DOHH2 (cell line): Measurements from ENCODE around the gene ANKRD34B.

ENCODE experiments used
- H3F3A ChIP-seq: fragments of 200-600 bp; sonication (generic), shearing (Covaris generic); 2 replicates; pipeline ENCODE4 v1.6.0; 2016; ENCODE audit warnings: antibody characterized with exemption, mild to moderate bottlenecking; ENCODE audit not compliant: control insufficient read depth, insufficient read depth
- H3K27ac ChIP-seq: fragments of 200-600 bp; sonication (generic); 2 replicates; pipeline ENCODE4 v1.5.1; 2014; ENCODE audit warnings: low read depth, mild to moderate bottlenecking, low read length, moderate library complexity
- H3K27me3 ChIP-seq: fragments of 200-600 bp; sonication (generic); 2 replicates; pipeline ENCODE4 v1.6.1; 2014; ENCODE audit warnings: mild to moderate bottlenecking, low read length, mixed read lengths; ENCODE audit not compliant: control insufficient read depth
- H3K36me3 ChIP-seq: fragments of 200-600 bp; sonication (generic); 2 replicates; pipeline ENCODE4 v1.6.1; 2014; ENCODE audit warnings: mild to moderate bottlenecking, low read length, moderate library complexity, mixed read lengths; ENCODE audit not compliant: control insufficient read depth
- H3K4me1 ChIP-seq: fragments of 200-600 bp; sonication (generic); 2 replicates; pipeline ENCODE4 v1.6.1; 2014; ENCODE audit warnings: mild to moderate bottlenecking, low read length, mixed read lengths; ENCODE audit not compliant: control insufficient read depth
- H3K4me2 ChIP-seq: fragments of 200-600 bp; sonication (generic); 2 replicates; pipeline ENCODE4 v1.6.0; 2014; ENCODE audit warnings: mild to moderate bottlenecking, low read length, moderate library complexity
- H3K4me3 ChIP-seq: fragments of 200-600 bp; sonication (generic); 2 replicates; pipeline ENCODE4 v1.5.1; 2014; ENCODE audit warnings: mild to moderate bottlenecking, low read length, mixed read lengths
- H3K79me2 ChIP-seq: fragments of 200-600 bp; sonication (generic); 2 replicates; pipeline ENCODE4 v1.6.1; 2014; ENCODE audit warnings: mild to moderate bottlenecking, low read length, mixed read lengths; ENCODE audit not compliant: control insufficient read depth
- H3K9me2 ChIP-seq: fragments of 200-600 bp; sonication (generic); replicated peaks from 2 replicates; pipeline ENCODE4 v1.6.1; 2014; ENCODE audit warnings: mild to moderate bottlenecking, low read length, mixed read lengths; ENCODE audit not compliant: control insufficient read depth
- H3K9me3 ChIP-seq: fragments of 200-600 bp; sonication (generic); 2 replicates; pipeline ENCODE4 v1.6.1; 2014; ENCODE audit warnings: antibody characterized with exemption, low read length, mixed read lengths; ENCODE audit not compliant: control insufficient read depth, insufficient read depth
- H4K20me1 ChIP-seq: fragments of 200-600 bp; sonication (generic); 2 replicates; pipeline ENCODE4 v1.6.0; 2014; ENCODE audit warnings: low read depth, mild to moderate bottlenecking, antibody characterized with exemption, low read length, moderate library complexity; ENCODE audit not compliant: control insufficient read depth, insufficient read depth
- EZH2phosphoT487 ChIP-seq: fragments of 200-600 bp; sonication (generic); IDR thresholded peaks from 2 replicates; pipeline ENCODE4 v1.6.1; 2017; ENCODE audit warnings: borderline replicate concordance, mild to moderate bottlenecking, antibody characterized with exemption, low read length, moderate library complexity, mixed read lengths
- TF ChIP-seq, protein P1 (sequence below): fragments of 200-600 bp; sonication (generic); IDR thresholded peaks from one replicate; pipeline ENCODE4 v1.5.1; 2014; ENCODE audit warnings: antibody characterized with exemption, mild to moderate bottlenecking, low read depth, low read length; ENCODE audit not compliant: poor library complexity, severe bottlenecking

The ANKRD34B gene

DNA sequence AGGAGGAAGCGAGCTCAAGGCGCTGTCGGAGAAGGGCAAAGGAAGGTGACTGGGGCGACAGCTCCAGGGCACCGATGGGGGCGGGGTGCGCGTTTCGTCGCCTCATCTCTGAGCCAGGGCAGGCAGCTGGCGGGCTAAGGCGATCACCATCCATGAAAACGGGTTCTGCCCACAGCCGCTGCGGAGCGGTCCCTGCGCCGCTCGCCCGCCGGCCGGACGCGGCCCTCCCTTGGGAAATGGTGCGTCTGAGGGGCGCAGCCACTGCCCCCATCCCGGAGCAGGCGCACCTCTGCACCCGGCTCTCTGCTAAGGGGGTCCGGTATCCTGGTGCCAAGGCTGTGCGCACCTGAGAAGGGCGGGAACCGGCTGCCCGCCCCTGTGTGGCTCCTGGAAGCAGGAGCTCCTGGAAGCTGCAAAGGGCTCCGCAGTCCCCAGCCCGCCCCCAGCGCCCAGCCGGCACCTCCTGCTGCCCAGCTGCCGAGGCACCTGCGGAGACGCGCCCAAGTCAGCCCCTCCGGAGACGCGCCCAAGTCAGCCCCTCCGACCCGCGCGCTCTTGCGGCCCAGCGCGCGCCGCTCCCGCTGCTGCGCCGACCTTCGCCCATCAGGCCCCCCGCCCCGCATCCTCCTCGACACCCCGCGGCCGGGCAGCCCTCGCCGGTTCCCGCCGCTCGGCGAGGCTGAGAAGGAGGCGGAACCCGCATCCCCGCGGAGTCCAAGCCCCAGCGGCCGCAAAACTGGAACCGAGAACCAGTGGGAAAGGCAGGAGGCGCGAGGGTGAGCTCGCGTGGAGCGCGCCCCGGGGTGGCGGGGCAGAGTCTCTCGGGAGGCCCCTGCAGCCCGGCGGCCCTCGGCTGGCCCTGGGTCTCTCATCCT lies 757 bp downstream of the ANKRD34B start:
- H3K27me3 ChIP-seq = peaks cover 15% of the 10 kb centered on the region
- H3K36me3 ChIP-seq = no peaks in the 10 kb centered on the region
- no peaks in the 10 kb centered on the region for H3K9me3 ChIP-seq
- H3F3A ChIP-seq = no peaks in the 10 kb centered on the region
- no peaks in the 10 kb centered on the region for H4K20me1 ChIP-seq
- no peak overlapping the region for H3K27ac ChIP-seq
- no peak for TF ChIP-seq EZH2phosphoT487
- TF ChIP-seq, protein P1, sequence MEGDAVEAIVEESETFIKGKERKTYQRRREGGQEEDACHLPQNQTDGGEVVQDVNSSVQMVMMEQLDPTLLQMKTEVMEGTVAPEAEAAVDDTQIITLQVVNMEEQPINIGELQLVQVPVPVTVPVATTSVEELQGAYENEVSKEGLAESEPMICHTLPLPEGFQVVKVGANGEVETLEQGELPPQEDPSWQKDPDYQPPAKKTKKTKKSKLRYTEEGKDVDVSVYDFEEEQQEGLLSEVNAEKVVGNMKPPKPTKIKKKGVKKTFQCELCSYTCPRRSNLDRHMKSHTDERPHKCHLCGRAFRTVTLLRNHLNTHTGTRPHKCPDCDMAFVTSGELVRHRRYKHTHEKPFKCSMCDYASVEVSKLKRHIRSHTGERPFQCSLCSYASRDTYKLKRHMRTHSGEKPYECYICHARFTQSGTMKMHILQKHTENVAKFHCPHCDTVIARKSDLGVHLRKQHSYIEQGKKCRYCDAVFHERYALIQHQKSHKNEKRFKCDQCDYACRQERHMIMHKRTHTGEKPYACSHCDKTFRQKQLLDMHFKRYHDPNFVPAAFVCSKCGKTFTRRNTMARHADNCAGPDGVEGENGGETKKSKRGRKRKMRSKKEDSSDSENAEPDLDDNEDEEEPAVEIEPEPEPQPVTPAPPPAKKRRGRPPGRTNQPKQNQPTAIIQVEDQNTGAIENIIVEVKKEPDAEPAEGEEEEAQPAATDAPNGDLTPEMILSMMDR = no peak
- H3K4me3 ChIP-seq = no peak overlapping the region
- no peaks in the 10 kb centered on the region for H3K9me2 ChIP-seq
- no peak overlapping the region for H3K4me2 ChIP-seq
- H3K79me2 ChIP-seq = no peaks in the 10 kb centered on the region
- no peaks in the 10 kb centered on the region for H3K4me1 ChIP-seq

DNA sequence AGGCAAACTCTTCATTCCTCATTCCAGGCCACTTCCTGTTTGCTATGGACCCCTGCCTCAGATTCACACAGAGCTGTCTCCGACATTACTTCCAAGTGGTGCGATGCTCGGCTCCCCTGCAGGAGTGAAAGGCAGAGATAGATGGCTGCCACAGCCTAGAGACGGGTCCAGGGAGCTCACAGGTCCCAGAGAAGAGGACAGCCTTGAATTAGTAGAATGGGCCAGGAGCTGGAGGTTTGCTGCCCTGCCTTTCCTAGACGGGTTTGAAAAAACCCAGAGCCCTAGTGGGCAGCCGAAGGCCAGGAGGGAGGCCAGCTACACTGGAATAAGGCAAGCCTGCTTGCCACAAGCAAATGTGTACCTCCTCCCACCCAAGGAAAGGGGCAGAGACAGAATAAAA lies 1.8 kb downstream of the ANKRD34B start:
- peaks cover 14% of the 10 kb centered on the region for H3K27me3 ChIP-seq
- H3K79me2 ChIP-seq = no peaks in the 10 kb centered on the region
- no peak overlapping the region for H3K4me3 ChIP-seq
- TF ChIP-seq EZH2phosphoT487 = no peak
- TF ChIP-seq, protein P1 = no peak
- H3K36me3 ChIP-seq = no peaks in the 10 kb centered on the region
- H3K4me2 ChIP-seq = no peak overlapping the region
- no peaks in the 10 kb centered on the region for H3K9me2 ChIP-seq
- no peaks in the 10 kb centered on the region for H3F3A ChIP-seq
- H3K27ac ChIP-seq = no peak overlapping the region
- no peaks in the 10 kb centered on the region for H3K4me1 ChIP-seq
- H4K20me1 ChIP-seq = no peaks in the 10 kb centered on the region
- no peaks in the 10 kb centered on the region for H3K9me3 ChIP-seq

DNA sequence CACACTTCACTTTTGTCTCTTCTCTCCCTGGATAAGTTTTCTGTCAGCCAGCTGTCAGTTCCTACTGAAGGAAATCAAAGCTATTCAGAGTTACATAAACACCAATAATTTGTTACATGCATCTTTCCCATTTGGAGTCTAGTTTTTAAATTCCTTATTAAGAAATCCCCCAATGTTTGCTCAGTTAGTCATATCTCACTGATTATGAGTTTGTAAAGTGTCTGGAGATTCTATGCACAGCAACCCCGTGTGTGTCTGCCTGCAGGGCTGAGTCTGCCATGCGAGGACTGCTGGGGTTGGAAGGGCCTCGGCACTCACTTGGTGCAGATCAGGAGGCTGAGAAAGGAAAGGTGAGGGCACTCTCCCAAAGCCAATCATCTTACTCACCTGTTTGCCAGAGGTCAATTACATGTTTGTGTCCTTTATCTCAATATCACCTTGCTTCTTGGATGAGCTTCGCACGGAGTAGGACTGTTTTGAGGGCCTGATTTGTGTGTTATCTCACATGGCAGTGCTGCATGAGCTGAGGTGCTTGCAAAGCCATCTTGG lies 3.3 kb downstream of the ANKRD34B start:
- Histone ChIP-seq H4K20me1 (no peaks in the 10 kb centered on the region), H3K79me2 (no peaks in the 10 kb centered on the region), H3F3A (no peaks in the 10 kb centered on the region), H3K4me1 (no peaks in the 10 kb centered on the region), H3K27ac (no peak overlapping the region), H3K27me3 (peaks cover 3% of the 10 kb centered on the region), H3K9me3 (no peaks in the 10 kb centered on the region), H3K4me3 (no peak overlapping the region), H3K4me2 (no peak overlapping the region), H3K36me3 (no peaks in the 10 kb centered on the region), H3K9me2 (no peaks in the 10 kb centered on the region)
- TF ChIP-seq, protein P1 = no peak
- no peak for TF ChIP-seq EZH2phosphoT487
